HCT116 (cell line): Measurements from ENCODE around the gene AIM2.

Experiments used
- CBX3 ChIP-seq: IDR thresholded peaks from 2 replicates; pipeline ENCODE4 v1.6.1; 2012; ENCODE audit warnings: low read depth
- ELF1 ChIP-seq: IDR thresholded peaks from 2 replicates; pipeline ENCODE4 v1.6.1; 2012; ENCODE audit warnings: low read depth, borderline replicate concordance
- EZH2phosphoT487 ChIP-seq: fragments of 200-600 bp; IDR thresholded peaks from 2 replicates; pipeline ENCODE4 v1.6.1; 2018; ENCODE audit warnings: antibody characterized with exemption, borderline replicate concordance
- POLR2A ChIP-seq: IDR thresholded peaks from 2 replicates; pipeline ENCODE4 v1.7.0; 2011; ENCODE audit warnings: borderline replicate concordance; ENCODE audit not compliant: insufficient read depth, insufficient read length; ENCODE audit errors: extremely low read depth
- POLR2AphosphoS5 ChIP-seq: IDR thresholded peaks from 2 replicates; pipeline ENCODE4 v1.6.1; 2011; ENCODE audit warnings: mild to moderate bottlenecking, low read depth, low read length, moderate library complexity
- RAD21 ChIP-seq: IDR thresholded peaks from 2 replicates; pipeline ENCODE4 v1.6.1; 2012; ENCODE audit warnings: low read depth, mild to moderate bottlenecking
- REST ChIP-seq: IDR thresholded peaks from 2 replicates; pipeline ENCODE4 v1.6.1; 2012; ENCODE audit warnings: low read depth
- SIN3A ChIP-seq: IDR thresholded peaks from 2 replicates; pipeline ENCODE4 v1.6.1; 2012; ENCODE audit warnings: low read depth
- SP1 ChIP-seq: IDR thresholded peaks from 2 replicates; pipeline ENCODE4 v1.6.1; 2012; ENCODE audit warnings: low read depth
- ZFX ChIP-seq: fragments of 450-650 bp; IDR thresholded peaks from 2 replicates; pipeline ENCODE4 v1.6.1; 2017
- ZNF274 ChIP-seq: fragments of 200-500 bp; sonication (Bioruptor generic); IDR thresholded peaks from 2 replicates; pipeline ENCODE4 v1.6.1; 2014; ENCODE audit warnings: mild to moderate bottlenecking, low read depth, low read length, inconsistent platforms
- TF ChIP-seq, protein P1 (sequence below), 3 experiments: fragments of 200-600 bp in 1 of 3; sonication (generic) in 1 of 3; IDR thresholded peaks in 2 of 3; conservative IDR thresholded peaks in 1 of 3; 2 replicates each; pipeline ENCODE4 v1.5.1; 2012 to 2017; ENCODE audit warnings: low read depth in 2 of 3, low read length in 2 of 3, antibody characterized with exemption in 1 of 3, borderline replicate concordance in 1 of 3, control low read depth in 1 of 3, mild to moderate bottlenecking in 1 of 3, mixed read lengths in 1 of 3, mixed run types in 1 of 3, moderate library complexity in 1 of 3; ENCODE audit not compliant: insufficient read depth in 1 of 3
- TF ChIP-seq, protein P2 (sequence below): IDR thresholded peaks from 2 replicates; pipeline ENCODE4 v1.6.1; 2012
- TF ChIP-seq, protein P3 (sequence below): IDR thresholded peaks from 2 replicates; pipeline ENCODE4 v1.6.1; 2012

DNA sequence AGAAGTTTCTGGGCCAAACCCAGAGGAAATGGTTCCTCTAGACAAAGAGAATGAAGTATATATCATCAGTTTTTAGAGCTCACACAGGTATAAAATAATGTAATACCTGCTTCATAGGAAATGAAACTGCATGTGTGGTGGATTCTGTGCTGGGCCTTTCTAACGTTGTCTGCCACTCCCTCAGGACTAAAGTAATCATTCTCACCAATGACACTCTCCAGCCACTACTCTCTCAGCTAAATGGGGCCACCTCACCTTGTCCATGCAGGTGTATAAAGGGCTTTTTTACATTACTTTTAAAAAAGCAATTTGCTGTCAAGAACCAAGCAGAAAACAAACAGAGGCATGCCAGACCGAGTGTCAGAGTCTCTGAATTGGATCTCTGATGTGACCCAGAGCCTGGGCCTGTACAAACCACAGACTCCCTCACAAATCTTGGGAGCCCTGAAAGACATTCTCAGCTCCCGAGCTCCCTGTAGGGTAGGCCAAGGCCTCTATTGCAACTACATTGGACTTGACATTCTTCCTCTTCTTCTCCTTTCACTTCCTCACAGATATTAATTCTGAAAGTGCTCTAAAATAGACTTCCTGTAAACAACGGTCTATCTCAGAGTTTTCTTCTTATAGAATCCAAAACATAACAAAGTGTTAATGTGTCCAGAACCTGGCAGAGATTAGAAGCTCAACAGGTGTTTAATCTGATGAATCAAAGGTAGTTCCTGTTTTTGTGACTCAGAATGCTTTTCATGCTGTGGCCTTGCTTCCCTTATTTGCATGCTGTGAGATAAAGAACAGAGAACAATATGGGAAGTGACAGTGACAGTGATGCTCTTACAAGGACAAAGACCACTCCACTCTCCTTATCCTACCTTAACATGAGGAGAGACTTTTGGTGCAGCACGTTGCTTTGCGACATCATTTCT lies 8.6 kb downstream of the AIM2 start:
- no peak for TF ChIP-seq SIN3A
- TF ChIP-seq, protein P1, sequence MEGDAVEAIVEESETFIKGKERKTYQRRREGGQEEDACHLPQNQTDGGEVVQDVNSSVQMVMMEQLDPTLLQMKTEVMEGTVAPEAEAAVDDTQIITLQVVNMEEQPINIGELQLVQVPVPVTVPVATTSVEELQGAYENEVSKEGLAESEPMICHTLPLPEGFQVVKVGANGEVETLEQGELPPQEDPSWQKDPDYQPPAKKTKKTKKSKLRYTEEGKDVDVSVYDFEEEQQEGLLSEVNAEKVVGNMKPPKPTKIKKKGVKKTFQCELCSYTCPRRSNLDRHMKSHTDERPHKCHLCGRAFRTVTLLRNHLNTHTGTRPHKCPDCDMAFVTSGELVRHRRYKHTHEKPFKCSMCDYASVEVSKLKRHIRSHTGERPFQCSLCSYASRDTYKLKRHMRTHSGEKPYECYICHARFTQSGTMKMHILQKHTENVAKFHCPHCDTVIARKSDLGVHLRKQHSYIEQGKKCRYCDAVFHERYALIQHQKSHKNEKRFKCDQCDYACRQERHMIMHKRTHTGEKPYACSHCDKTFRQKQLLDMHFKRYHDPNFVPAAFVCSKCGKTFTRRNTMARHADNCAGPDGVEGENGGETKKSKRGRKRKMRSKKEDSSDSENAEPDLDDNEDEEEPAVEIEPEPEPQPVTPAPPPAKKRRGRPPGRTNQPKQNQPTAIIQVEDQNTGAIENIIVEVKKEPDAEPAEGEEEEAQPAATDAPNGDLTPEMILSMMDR (IDR thresholded peaks at IDR 0.05 in 2 of 3, conservative IDR thresholded peaks at IDR 0.05 in 1 of 3; ENCODE audit: borderline replicate concordance in 1 of 3, insufficient read depth in 1 of 3, low read depth in 2 of 3, low read length in 2 of 3) = no peak
- no peak for TF ChIP-seq REST
- no peak for TF ChIP-seq POLR2A
- TF ChIP-seq RAD21 = no peak
- TF ChIP-seq, protein P2, sequence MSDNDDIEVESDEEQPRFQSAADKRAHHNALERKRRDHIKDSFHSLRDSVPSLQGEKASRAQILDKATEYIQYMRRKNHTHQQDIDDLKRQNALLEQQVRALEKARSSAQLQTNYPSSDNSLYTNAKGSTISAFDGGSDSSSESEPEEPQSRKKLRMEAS = no peak
- no peak for TF ChIP-seq POLR2AphosphoS5
- TF ChIP-seq ZNF274 = no peak
- TF ChIP-seq ELF1 = no peak
- TF ChIP-seq, protein P3, sequence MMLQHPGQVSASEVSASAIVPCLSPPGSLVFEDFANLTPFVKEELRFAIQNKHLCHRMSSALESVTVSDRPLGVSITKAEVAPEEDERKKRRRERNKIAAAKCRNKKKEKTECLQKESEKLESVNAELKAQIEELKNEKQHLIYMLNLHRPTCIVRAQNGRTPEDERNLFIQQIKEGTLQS = no peak
- no peak for TF ChIP-seq ZFX
- no peak for TF ChIP-seq CBX3
- TF ChIP-seq EZH2phosphoT487 = no peak
- TF ChIP-seq SP1 = no peak
